ENCODE measurements around the gene KLF7. TPM values are rescaled to one million over a fixed set of nuclear protein-coding genes. Genes with fewer than 3 reads are reported as not detected.

Gene KLF7
- total and polyA plus RNA-seq, 4 donors: 4.4 to 51.8 (median 22.3) TPM

- TF ChIP-seq CTCF (IDR thresholded peaks at IDR 0.05; ENCODE audit: control extremely low read depth, extremely low read depth): no peak
- H3K27ac ChIP-seq (ENCODE audit: low read depth in 1 of 2, low read length in 1 of 2): no peak overlapping the region
- no peaks in the 10 kb centered on the region for H3K27me3 ChIP-seq (ENCODE audit: control insufficient read depth in 3 of 3, insufficient read depth in 3 of 3, low read length in 2 of 3)
- no peaks in the 10 kb centered on the region for H3K9me3 ChIP-seq (ENCODE audit: control insufficient read depth in 4 of 4, insufficient read depth in 3 of 4, low read length in 3 of 4)
- 88 to 91% methylated on average over 1 of the region's 1 CpG for WGBS, 2 donors
- H3K36me3 ChIP-seq (ENCODE audit: control insufficient read depth in 4 of 4, insufficient read depth in 4 of 4, low read length in 4 of 4): no peaks in the 10 kb centered on the region
- no peak for DNase-seq
- H3K4me3 ChIP-seq: no peak overlapping the region
- ATAC-seq (ENCODE audit: insufficient read depth, low FRiP score): no peak
- no peak overlapping the region for H3K9ac ChIP-seq (ENCODE audit: insufficient read depth in 1 of 2, low read length in 2 of 2)
- H3K4me1 ChIP-seq (ENCODE audit: control insufficient read depth in 5 of 5, insufficient read depth in 5 of 5, low read length in 5 of 5): peaks cover 0 to 4% (median 0%) of the 10 kb centered on the region in 5 donors
These were observed 122.9 kb downstream of the KLF7 start for GRCh38 chr2:207042841-207043240.

GRCh38 chr2:207041786-207042554 lies 123.8 kb downstream of the KLF7 start:
- Histone ChIP-seq H3K36me3 (ENCODE audit: control insufficient read depth in 4 of 4, insufficient read depth in 4 of 4, low read length in 4 of 4) (no peaks in the 10 kb centered on the region), H3K4me1 (ENCODE audit: control insufficient read depth in 5 of 5, insufficient read depth in 5 of 5, low read length in 5 of 5) (peaks cover 0 to 4% (median 0%) of the 10 kb centered on the region in 5 donors), H3K27ac (ENCODE audit: low read depth in 1 of 2, low read length in 1 of 2) (no peak overlapping the region), H3K9ac (ENCODE audit: insufficient read depth in 1 of 2, low read length in 2 of 2) (no peak overlapping the region), H3K9me3 (ENCODE audit: control insufficient read depth in 4 of 4, insufficient read depth in 3 of 4, low read length in 3 of 4) (no peaks in the 10 kb centered on the region), H3K4me3 (no peak overlapping the region), H3K27me3 (ENCODE audit: control insufficient read depth in 3 of 3, insufficient read depth in 3 of 3, low read length in 2 of 3) (no peaks in the 10 kb centered on the region)
- 79 to 84% methylated on average over 9 of the region's 9 CpGs for WGBS, 2 donors
- no peak for DNase-seq
- no peak for ATAC-seq (ENCODE audit: insufficient read depth, low FRiP score)
- TF ChIP-seq CTCF (IDR thresholded peaks at IDR 0.05; ENCODE audit: control extremely low read depth, extremely low read depth): no peak

- Histone ChIP-seq H3K27ac (ENCODE audit: low read depth in 1 of 2, low read length in 1 of 2) (no peak overlapping the region), H3K36me3 (ENCODE audit: control insufficient read depth in 4 of 4, insufficient read depth in 4 of 4, low read length in 4 of 4) (no peaks in the 10 kb centered on the region), H3K27me3 (ENCODE audit: control insufficient read depth in 3 of 3, insufficient read depth in 3 of 3, low read length in 2 of 3) (no peaks in the 10 kb centered on the region), H3K9me3 (ENCODE audit: control insufficient read depth in 4 of 4, insufficient read depth in 3 of 4, low read length in 3 of 4) (no peaks in the 10 kb centered on the region), H3K4me1 (ENCODE audit: control insufficient read depth in 5 of 5, insufficient read depth in 5 of 5, low read length in 5 of 5) (peaks cover 0 to 3% (median 0%) of the 10 kb centered on the region in 5 donors), H3K9ac (ENCODE audit: insufficient read depth in 1 of 2, low read length in 2 of 2) (no peak overlapping the region), H3K4me3 (no peak overlapping the region)
- WGBS, 2 donors: 67 to 68% methylated on average over 10 of the region's 10 CpGs
- DNase-seq: peak in 1 of 3 donors; percentile 10
- ATAC-seq (ENCODE audit: insufficient read depth, low FRiP score): no peak
- TF ChIP-seq CTCF (IDR thresholded peaks at IDR 0.05; ENCODE audit: control extremely low read depth, extremely low read depth): no peak
These were observed 124.5 kb downstream of the KLF7 start for GRCh38 chr2:207041279-207041678.
